Colonic mucosa (tissue), 4 donors: ENCODE data around the gene ANKRD34C. TPM values are rescaled to one million over a fixed set of nuclear protein-coding genes. Genes with fewer than 3 reads are reported as not detected.

Source experiments
- DNase-seq: peaks from one replicate; pipeline ENCODE4 v3.0.0-alpha.2; 2020
- H3K27ac ChIP-seq: fragments of 200-600 bp; one replicate; pipeline ENCODE4 v1.8.0; 2021
- H3K27me3 ChIP-seq: fragments of 200-600 bp; one replicate; pipeline ENCODE4 v1.8.0; 2021
- H3K36me3 ChIP-seq: fragments of 200-600 bp; one replicate; pipeline ENCODE4 v1.8.0; 2021
- H3K4me1 ChIP-seq: fragments of 200-600 bp; one replicate; pipeline ENCODE4 v1.8.0; 2021; ENCODE audit warnings: mild to moderate bottlenecking
- H3K4me3 ChIP-seq: fragments of 200-600 bp; one replicate; pipeline ENCODE4 v1.8.0; 2021
- H3K9ac ChIP-seq, 2 donors: one replicate each; pipeline ENCODE4 v1.7.0; 2013; ENCODE audit warnings: control low read depth in 2 of 2, low read depth in 2 of 2, low read length in 2 of 2
- H3K9me3 ChIP-seq: fragments of 200-600 bp; one replicate; pipeline ENCODE4 v1.8.0; 2021
- intact Hi-C: fragments of 100-400 bp; cut with DNase I; formaldehyde crosslinking; loops from one replicate; pipeline ENCODE4 v1.14.1; 2022
- total RNA-seq, 2 donors: library from RNA; stranded (reverse); fragmentation: NEBNext Ultra II Directional in 1 of 2; extraction: Animal tissue kit (Norgen Biotek cat#: 25700) in 1 of 2; gene quantifications; one replicate each; pipeline ENCODE4 v1.2.1, GENCODE V29; 2021
- TF ChIP-seq, protein P1 (sequence below): fragments of 200-600 bp; IDR thresholded peaks from one replicate; pipeline ENCODE4 v1.8.0; 2022; ENCODE audit warnings: antibody characterized with exemption, mild to moderate bottlenecking
- donor health status: healthy.
- donor health status: DM: no; HTN: no; CAD: no.
- donor health status: DM: no; HTN: no; CAD: no.

Gene ANKRD34C
- total RNA-seq, 2 donors from 2014 or later: not detected

- intact Hi-C loops: no loop called here
- H3K4me1 ChIP-seq: no peaks in the 10 kb centered on the region
- no peak overlapping the region for H3K27ac ChIP-seq
- H3K4me3 ChIP-seq: no peak overlapping the region
- TF ChIP-seq, protein P1, sequence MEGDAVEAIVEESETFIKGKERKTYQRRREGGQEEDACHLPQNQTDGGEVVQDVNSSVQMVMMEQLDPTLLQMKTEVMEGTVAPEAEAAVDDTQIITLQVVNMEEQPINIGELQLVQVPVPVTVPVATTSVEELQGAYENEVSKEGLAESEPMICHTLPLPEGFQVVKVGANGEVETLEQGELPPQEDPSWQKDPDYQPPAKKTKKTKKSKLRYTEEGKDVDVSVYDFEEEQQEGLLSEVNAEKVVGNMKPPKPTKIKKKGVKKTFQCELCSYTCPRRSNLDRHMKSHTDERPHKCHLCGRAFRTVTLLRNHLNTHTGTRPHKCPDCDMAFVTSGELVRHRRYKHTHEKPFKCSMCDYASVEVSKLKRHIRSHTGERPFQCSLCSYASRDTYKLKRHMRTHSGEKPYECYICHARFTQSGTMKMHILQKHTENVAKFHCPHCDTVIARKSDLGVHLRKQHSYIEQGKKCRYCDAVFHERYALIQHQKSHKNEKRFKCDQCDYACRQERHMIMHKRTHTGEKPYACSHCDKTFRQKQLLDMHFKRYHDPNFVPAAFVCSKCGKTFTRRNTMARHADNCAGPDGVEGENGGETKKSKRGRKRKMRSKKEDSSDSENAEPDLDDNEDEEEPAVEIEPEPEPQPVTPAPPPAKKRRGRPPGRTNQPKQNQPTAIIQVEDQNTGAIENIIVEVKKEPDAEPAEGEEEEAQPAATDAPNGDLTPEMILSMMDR: no peak
- H3K9me3 ChIP-seq: no peaks in the 10 kb centered on the region
- no peak overlapping the region for H3K9ac ChIP-seq
- no peak for DNase-seq
- H3K36me3 ChIP-seq: no peaks in the 10 kb centered on the region
- no peaks in the 10 kb centered on the region for H3K27me3 ChIP-seq
These were observed 34.3 kb upstream of the ANKRD34C start for GRCh38 chr15:79248183-79248582.

DNA sequence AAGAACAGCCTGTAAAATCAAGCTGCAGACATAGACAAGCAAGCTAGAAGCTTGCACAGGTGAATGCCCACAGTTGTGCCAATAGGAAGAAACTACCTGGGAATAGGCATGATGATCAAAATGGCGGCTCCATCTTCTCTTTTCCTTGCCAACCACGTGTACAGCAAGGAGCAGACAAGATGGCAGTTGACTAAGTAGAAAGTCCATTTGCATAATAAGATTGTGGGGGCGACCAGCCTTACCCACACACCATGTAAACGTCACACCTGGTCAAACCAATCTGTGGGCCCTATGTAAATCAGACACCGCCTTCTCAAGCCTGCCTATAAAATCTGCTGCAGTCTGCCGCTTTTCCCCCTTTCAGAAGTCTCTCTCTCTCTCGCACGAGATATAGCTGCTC lies 25.1 kb upstream of the ANKRD34C start:
- Histone ChIP-seq H3K9me3 (no peaks in the 10 kb centered on the region), H3K27ac (no peak overlapping the region), H3K27me3 (no peaks in the 10 kb centered on the region), H3K36me3 (no peaks in the 10 kb centered on the region), H3K4me1 (no peaks in the 10 kb centered on the region), H3K9ac (no peak overlapping the region), H3K4me3 (no peak overlapping the region)
- intact Hi-C loops: no loop called here
- TF ChIP-seq, protein P1: no peak
- DNase-seq: no peak

GRCh38 chr15:79261836-79262235 lies 20.7 kb upstream of the ANKRD34C start:
- intact Hi-C loops: no loop called here
- TF ChIP-seq, protein P1: no peak
- Histone ChIP-seq H3K27ac (no peak overlapping the region), H3K36me3 (no peaks in the 10 kb centered on the region), H3K4me3 (no peak overlapping the region), H3K27me3 (no peaks in the 10 kb centered on the region), H3K9ac (no peak overlapping the region), H3K9me3 (no peaks in the 10 kb centered on the region), H3K4me1 (no peaks in the 10 kb centered on the region)
- no peak for DNase-seq

GRCh38 chr15:79265167-79265566 lies 17.4 kb upstream of the ANKRD34C start:
- Histone ChIP-seq H3K4me1 (no peaks in the 10 kb centered on the region), H3K9me3 (no peaks in the 10 kb centered on the region), H3K36me3 (no peaks in the 10 kb centered on the region), H3K4me3 (no peak overlapping the region), H3K27me3 (no peaks in the 10 kb centered on the region), H3K9ac (no peak overlapping the region), H3K27ac (no peak overlapping the region)
- intact Hi-C loops: no loop called here
- TF ChIP-seq, protein P1: no peak
- no peak for DNase-seq

- H3K9me3 ChIP-seq: no peaks in the 10 kb centered on the region
- TF ChIP-seq, protein P1: no peak
- H3K36me3 ChIP-seq: no peaks in the 10 kb centered on the region
- no peaks in the 10 kb centered on the region for H3K4me1 ChIP-seq
- no peak for DNase-seq
- no peak overlapping the region for H3K4me3 ChIP-seq
- no peak overlapping the region for H3K27ac ChIP-seq
- no peaks in the 10 kb centered on the region for H3K27me3 ChIP-seq
- intact Hi-C loops: no loop called here
- no peak overlapping the region for H3K9ac ChIP-seq
These were observed 16.4 kb upstream of the ANKRD34C start for GRCh38 chr15:79265987-79266579.
